Testis (tissue), 3 donors: Measurements from ENCODE around the gene MAEA. TPM values are rescaled to one million over a fixed set of nuclear protein-coding genes. Genes with fewer than 3 reads are reported as not detected.

Experiments
- DNase-seq: peaks from one replicate; pipeline ENCODE4 v3.0.0-alpha.2; 2019
- H3K27ac ChIP-seq, 2 donors: fragments of 200-600 bp; sonication (generic); one replicate each; pipeline ENCODE4 v1.5.1; 2019
- H3K27me3 ChIP-seq: fragments of 200-600 bp; sonication (generic); one replicate; pipeline ENCODE4 v1.5.1; 2019
- H3K36me3 ChIP-seq: fragments of 200-600 bp; sonication (generic); one replicate; pipeline ENCODE4 v1.5.1; 2017; ENCODE audit warnings: low read depth; ENCODE audit errors: missing control alignments
- H3K4me1 ChIP-seq: fragments of 200-600 bp; sonication (generic); one replicate; pipeline ENCODE4 v1.5.1; 2019
- H3K4me3 ChIP-seq, 2 donors: fragments of 200-600 bp; sonication (generic); one replicate each; pipeline ENCODE4 v1.5.1; 2017 to 2019
- H3K9me3 ChIP-seq: fragments of 200-600 bp; sonication (generic); one replicate; pipeline ENCODE4 v1.5.1; 2017
- POLR2A ChIP-seq: fragments of 450-650 bp; IDR thresholded peaks from one replicate; pipeline ENCODE4 v1.6.1; 2017; ENCODE audit warnings: antibody characterized with exemption, mild to moderate bottlenecking, moderate library complexity
- WGBS, 2 donors: methylation state at CpG; one replicate each; pipeline ENCODE4 v1.1.5; 2018; 5-methylcytosine and 5-hydroxymethylcytosine counted together
- intact Hi-C: fragments of 100-400 bp; cut with DNase I; formaldehyde crosslinking; loops from one replicate; pipeline ENCODE4 v1.15.1; 2023; ENCODE audit warnings: low total_unique reads
- polyA plus RNA-seq: library from polyadenylated mRNA; stranded (reverse); fragments of 350-450 nt; fragmentation: Illumina TruSeq; extraction: RNeasy Lipid Tissue Mini Kit (QIAGEN cat#74804); gene quantifications from one replicate; pipeline ENCODE4 v1.2.3, GENCODE V29; 2014; ENCODE audit warnings: low read depth, low replicate concordance; ENCODE audit not compliant: insufficient read depth
- total RNA-seq, 2 donors: library from RNA; depleted of rRNA; stranded (reverse); fragments of >200 nt; gene quantifications; one replicate each; pipeline ENCODE4 v1.2.3, GENCODE V29; 2016
- TF ChIP-seq, protein P1 (sequence below), 3 experiments: fragments of 450-650 bp in 2 of 3; fragments of 200-600 bp in 1 of 3; sonication (generic) in 1 of 3; IDR thresholded peaks; one replicate each; pipeline ENCODE4 v1.5.1; 2016 to 2019; ENCODE audit warnings: antibody characterized with exemption in 3 of 3, mild to moderate bottlenecking in 2 of 3, moderate library complexity in 1 of 3

The MAEA gene
- total and polyA plus RNA-seq, 3 donors from 2014 or later = 71.2 to 129 (median 94.2) TPM

DNA sequence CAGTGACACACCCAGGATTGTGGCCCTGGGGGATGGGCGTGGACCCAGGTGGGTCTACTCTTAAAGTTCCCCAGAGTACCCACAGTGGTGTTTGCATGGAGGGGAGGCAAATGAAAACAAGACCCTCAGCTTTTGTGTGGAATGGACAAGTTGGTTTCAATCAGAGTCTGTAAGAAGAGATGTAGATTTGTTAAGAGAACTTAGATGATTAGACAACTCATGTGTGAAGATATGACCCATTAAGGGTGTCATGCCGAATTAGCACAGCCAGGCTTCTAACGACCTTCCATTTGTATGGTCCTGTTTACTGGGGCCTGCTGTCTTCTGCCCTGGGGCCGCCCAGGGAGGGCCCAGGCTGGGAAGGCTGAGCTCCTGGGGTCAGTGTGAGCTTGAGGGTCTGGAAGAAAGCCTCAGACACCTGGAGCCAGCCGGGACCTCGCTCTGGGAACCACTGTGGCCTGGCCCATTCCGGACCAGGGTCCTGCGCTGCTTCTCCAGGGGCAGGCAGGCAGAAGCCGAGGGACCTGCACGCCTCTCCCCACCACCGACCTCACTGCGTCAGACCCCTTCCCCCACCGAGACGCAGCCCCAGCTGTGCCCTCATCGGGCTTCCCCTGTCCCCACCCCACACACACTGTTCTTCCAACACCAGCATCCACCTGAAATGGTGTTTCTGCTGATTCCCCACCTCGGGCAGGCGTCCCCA, 77.7 kb downstream of the MAEA start:
- Histone ChIP-seq H3K9me3 (no peaks in the 10 kb centered on the region), H3K27me3 (no peaks in the 10 kb centered on the region), H3K36me3 (no peaks in the 10 kb centered on the region), H3K27ac (no peak overlapping the region), H3K4me3 (no peak overlapping the region), H3K4me1 (no peaks in the 10 kb centered on the region)
- intact Hi-C loops = no loop called here
- TF ChIP-seq POLR2A = no peak
- TF ChIP-seq, protein P1, sequence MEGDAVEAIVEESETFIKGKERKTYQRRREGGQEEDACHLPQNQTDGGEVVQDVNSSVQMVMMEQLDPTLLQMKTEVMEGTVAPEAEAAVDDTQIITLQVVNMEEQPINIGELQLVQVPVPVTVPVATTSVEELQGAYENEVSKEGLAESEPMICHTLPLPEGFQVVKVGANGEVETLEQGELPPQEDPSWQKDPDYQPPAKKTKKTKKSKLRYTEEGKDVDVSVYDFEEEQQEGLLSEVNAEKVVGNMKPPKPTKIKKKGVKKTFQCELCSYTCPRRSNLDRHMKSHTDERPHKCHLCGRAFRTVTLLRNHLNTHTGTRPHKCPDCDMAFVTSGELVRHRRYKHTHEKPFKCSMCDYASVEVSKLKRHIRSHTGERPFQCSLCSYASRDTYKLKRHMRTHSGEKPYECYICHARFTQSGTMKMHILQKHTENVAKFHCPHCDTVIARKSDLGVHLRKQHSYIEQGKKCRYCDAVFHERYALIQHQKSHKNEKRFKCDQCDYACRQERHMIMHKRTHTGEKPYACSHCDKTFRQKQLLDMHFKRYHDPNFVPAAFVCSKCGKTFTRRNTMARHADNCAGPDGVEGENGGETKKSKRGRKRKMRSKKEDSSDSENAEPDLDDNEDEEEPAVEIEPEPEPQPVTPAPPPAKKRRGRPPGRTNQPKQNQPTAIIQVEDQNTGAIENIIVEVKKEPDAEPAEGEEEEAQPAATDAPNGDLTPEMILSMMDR (IDR thresholded peaks at IDR 0.05) = no peak
- WGBS, 2 donors = 95 to 96% methylated on average over 13 to 15 of the region's 17 CpGs
- DNase-seq = no peak

DNA sequence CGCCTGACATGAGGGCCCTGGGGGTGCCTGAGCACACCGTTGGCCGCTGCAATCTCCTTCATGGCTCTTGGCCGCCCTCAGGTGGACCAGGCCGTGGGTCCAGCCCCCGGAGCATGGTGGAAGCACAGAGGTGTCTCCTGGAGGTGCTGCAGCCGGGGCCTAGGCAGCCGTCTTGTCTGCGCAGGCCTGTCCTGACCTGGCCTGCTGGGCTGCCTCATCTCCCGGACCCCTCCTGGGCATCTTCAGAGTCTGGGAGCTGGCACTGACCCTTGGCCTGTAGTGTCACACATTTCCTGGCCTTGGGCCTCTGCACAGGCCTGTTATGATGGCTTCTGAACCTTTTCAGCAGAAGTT, 78.2 kb downstream of the MAEA start:
- no peak overlapping the region for H3K27ac ChIP-seq
- DNase-seq = no peak
- no peak overlapping the region for H3K4me3 ChIP-seq
- H3K4me1 ChIP-seq = no peaks in the 10 kb centered on the region
- no peaks in the 10 kb centered on the region for H3K36me3 ChIP-seq
- TF ChIP-seq POLR2A = no peak
- TF ChIP-seq, protein P1 (IDR thresholded peaks at IDR 0.05) = no peak
- 90 to 91% methylated on average over 10 of the region's 10 CpGs for WGBS, 2 donors
- H3K27me3 ChIP-seq = no peaks in the 10 kb centered on the region
- H3K9me3 ChIP-seq = no peaks in the 10 kb centered on the region
- intact Hi-C loops = no loop called here

DNA sequence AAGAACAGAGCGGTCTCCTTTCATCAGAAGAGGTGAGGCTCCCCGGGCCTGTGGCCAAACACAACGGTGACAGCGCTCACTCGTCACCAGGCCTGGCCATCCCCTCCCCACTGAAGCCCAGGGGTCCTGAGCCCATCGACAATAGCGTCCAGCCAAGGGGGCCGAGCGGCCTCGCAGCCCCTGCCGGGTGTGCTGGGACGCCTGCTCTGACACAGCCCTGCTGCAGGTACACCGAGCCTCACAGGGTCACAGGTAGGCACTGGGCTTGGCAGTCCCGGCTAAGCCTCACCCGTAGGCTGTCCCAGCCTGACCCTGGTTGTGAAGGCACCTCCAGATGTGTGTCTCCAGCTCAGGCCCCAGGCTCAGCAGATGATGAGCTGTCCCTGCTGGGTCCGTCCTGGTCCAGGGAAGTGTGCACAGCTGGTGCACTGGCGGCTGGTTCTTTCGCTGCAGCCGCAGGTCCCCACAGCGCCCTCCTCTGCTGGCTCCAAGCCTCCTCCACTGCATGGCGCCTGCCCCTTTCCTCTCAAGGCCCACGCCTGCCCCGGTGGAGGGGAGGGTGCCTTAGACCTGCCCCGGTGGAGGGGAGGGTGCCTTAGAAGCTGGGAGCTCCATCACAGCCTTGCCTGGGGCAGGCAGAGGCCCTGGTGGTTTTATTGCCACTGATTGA, 78.9 kb downstream of the MAEA start:
- 86 to 94% methylated on average over 6 to 24 of the region's 24 CpGs for WGBS, 2 donors
- no peaks in the 10 kb centered on the region for H3K9me3 ChIP-seq
- intact Hi-C loops = no loop called here
- H3K27me3 ChIP-seq = no peaks in the 10 kb centered on the region
- no peaks in the 10 kb centered on the region for H3K4me1 ChIP-seq
- no peaks in the 10 kb centered on the region for H3K36me3 ChIP-seq
- H3K4me3 ChIP-seq = no peak overlapping the region
- DNase-seq = no peak
- no peak overlapping the region for H3K27ac ChIP-seq
- TF ChIP-seq, protein P1 (IDR thresholded peaks at IDR 0.05) = no peak
- TF ChIP-seq POLR2A = no peak

DNA sequence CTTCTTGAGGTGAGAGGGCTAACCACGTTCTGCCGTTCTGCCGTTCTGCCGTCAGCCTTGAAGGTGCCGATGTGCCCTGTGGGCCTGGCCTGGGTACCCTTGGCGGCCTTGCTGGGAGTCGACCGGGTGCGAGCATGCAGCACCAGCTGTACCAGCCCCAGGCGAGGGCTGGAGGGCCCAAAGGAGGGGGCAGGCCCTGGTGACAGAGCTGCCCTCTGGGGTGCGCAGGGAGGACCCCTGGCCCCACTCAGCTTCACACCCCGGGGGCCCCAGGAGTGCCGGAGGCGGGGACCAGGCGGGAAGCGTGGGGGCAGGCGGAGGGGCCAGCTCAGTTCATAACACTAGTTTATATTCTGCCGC, 79.4 kb downstream of the MAEA start:
- WGBS, 2 donors = 91 to 92% methylated on average over 7 to 18 of the region's 18 CpGs
- Histone ChIP-seq H3K36me3 (no peaks in the 10 kb centered on the region), H3K9me3 (no peaks in the 10 kb centered on the region), H3K4me1 (no peaks in the 10 kb centered on the region), H3K27me3 (no peaks in the 10 kb centered on the region), H3K4me3 (no peak overlapping the region), H3K27ac (no peak overlapping the region)
- intact Hi-C loops = no loop called here
- TF ChIP-seq, protein P1 (IDR thresholded peaks at IDR 0.05) = no peak
- TF ChIP-seq POLR2A = no peak
- DNase-seq = no peak
